Lower leg skin (tissue), 3 donors: ENCODE results near the gene LRFN2.

Source experiments
- POLR2A ChIP-seq, 2 donors: fragments of 450-650 bp; IDR thresholded peaks; one replicate each; pipeline ENCODE4 v1.6.1; 2016 to 2017; ENCODE audit warnings: antibody characterized with exemption in 2 of 2, mild to moderate bottlenecking in 1 of 2, moderate library complexity in 1 of 2
- TF ChIP-seq, protein P1 (sequence below), 3 donors: fragments of 450-650 bp; IDR thresholded peaks; one replicate each; pipeline ENCODE4 v1.5.1; 2016; ENCODE audit warnings: antibody characterized with exemption in 3 of 3, mild to moderate bottlenecking in 3 of 3, moderate library complexity in 2 of 3

DNA sequence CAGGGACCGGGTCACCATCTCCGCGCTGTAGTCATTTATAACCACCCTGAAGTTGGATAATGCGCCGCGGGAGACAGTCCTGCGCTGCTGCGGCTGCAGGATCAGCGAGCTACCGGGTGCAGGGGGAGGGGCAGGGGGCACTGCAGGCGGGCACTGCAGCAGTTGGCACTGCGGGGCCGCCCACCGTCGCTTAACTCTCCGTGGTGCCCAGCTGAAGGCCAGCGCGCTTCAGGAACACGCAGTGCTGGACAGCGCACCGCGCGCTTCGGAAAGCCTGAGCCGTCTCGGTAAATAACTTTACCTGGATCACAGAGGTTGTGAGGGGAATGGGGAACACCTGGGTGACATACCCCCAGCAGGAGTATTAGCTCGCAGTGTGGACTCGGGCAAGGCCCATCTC is 12.4 kb upstream of the LRFN2 start:
- TF ChIP-seq, protein P1, sequence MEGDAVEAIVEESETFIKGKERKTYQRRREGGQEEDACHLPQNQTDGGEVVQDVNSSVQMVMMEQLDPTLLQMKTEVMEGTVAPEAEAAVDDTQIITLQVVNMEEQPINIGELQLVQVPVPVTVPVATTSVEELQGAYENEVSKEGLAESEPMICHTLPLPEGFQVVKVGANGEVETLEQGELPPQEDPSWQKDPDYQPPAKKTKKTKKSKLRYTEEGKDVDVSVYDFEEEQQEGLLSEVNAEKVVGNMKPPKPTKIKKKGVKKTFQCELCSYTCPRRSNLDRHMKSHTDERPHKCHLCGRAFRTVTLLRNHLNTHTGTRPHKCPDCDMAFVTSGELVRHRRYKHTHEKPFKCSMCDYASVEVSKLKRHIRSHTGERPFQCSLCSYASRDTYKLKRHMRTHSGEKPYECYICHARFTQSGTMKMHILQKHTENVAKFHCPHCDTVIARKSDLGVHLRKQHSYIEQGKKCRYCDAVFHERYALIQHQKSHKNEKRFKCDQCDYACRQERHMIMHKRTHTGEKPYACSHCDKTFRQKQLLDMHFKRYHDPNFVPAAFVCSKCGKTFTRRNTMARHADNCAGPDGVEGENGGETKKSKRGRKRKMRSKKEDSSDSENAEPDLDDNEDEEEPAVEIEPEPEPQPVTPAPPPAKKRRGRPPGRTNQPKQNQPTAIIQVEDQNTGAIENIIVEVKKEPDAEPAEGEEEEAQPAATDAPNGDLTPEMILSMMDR (IDR thresholded peaks at IDR 0.05): no peak
- no peak for TF ChIP-seq POLR2A (IDR thresholded peaks at IDR 0.05)
